D721Med (cell line): ENCODE measurements around the gene WRAP73.
A peak's percentile ranks its signal among the peaks of the same experiment; 100 is the strongest.
"Not testable (repeated sequence)": the region's sequence is repeated elsewhere in the genome, so short reads cannot be mapped to it uniquely, and the experiment has no call there.

ENCODE experiments used
- DNase-seq: peaks from one replicate; pipeline ENCODE4 v3.0.0; 2011; ENCODE audit warnings: low spot score; ENCODE audit not compliant: insufficient read length
- FAIRE-seq: peaks from 2 replicates; lab custom pipeline; 2011; peaks lifted over from hg19 to GRCh38; lab: Jason Lieb, UNC
- CTCF ChIP-seq: IDR thresholded peaks from 2 replicates; pipeline ENCODE4 v1.5.1; 2012; ENCODE audit warnings: mild to moderate bottlenecking, control low read depth; ENCODE audit not compliant: insufficient read depth; ENCODE audit errors: missing control alignments

WRAP73 gene

DNA sequence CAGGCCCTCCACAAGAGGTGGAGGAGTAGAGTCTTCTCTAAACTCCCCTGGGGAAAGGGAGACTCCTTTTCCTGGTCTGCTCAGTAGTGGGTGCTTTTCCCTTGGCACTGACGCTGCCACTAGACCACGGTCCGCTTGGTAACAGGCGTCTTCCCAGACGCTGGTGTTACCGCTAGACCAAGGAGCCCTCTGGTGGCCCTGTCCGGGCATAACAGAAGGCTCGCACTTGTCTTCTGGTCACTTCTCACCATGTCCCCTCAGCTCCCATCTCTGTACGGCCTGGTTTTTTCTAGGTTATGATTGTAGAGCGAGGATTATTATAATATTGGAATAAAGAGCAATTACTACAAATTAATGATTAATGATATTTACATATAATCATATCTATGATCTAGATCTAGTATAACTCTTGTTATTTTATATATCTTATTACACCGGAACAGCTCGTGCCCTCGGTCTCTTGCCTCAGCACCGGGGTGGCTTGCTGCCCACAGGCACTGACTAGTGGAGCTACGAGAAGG is 28.7 kb downstream of the WRAP73 start:
- not testable (repeated sequence) for DNase-seq, FAIRE-seq
- peak; percentile 35 for TF ChIP-seq CTCF

DNA sequence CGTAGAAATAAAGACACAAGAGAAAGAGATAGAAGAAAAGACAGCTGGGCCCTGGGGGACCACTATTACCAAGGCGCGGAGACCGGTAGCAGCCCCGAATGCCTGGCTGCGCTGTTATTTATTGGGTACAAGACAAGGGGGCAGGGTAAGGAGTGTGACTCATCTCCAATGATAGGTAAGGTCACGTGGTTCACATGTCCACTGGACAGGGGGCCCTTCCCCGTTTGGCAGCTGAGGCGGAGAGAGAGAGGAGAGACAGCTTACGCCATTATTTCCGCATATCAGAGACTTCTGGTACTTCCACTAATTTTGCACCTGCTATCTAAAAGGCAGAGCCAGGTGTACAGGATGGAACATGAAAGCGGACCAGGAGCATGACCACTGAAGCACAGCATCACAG is 29.2 kb downstream of the WRAP73 start:
- DNase-seq (no peak), FAIRE-seq (no peak)
- TF ChIP-seq CTCF, result no peak

DNA sequence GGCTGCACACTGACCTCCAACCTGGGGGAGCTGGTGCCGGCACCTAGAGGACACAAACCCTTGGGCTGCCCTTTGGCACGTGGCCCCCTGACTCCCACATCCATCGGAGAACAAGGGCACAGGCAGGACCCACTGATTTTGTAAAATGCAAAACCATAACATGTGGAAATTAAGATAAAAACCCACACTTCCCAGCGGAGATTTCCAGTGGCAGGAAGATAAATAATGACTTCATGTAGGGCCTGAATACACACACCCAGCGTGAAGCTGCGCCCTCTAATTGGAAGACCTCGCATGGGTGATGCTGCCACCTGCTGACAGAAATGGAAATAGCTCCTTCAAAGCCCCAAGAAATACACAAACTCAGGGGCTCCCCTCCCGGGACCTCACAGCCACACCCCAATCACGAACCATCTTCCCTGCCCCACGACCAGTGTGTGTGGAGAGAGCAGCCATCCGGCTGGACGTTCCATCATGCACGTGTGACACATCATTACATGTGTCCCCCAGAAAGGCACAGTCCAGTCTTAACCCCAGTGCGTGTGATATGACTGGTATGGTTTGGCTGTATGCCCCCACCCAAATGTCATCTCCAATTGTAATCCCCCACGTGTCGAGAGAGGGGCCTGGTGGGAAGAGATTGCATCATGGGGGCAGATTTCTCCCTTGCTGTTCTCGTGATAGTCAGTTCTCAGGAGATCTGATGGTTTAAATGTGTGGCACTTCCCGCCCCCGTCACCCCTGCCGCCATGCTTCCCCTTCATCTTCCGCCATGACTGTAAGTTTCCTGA is 30.8 kb downstream of the WRAP73 start:
- no peak for FAIRE-seq
- peak; percentile 47 for DNase-seq
- peak; percentile 72 for TF ChIP-seq CTCF

DNA sequence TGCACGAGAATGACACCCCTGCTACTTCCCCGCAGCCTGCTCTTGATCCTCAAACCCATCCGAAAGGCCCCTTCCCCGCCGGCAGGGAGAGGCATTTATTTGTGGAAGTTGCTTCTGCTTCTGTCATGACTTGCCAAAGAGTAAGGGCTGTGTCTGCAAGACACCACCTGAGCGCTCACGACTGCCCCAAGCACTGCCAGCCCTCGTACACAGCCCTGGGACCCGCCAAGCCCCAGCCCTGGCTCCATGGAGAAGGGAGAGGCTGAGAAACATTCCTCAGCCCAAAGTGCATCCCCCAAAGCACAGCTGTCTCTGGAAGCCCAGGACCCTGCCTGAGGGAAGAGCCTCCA is 31.4 kb downstream of the WRAP73 start:
- no peak for FAIRE-seq
- TF ChIP-seq CTCF, result no peak
- DNase-seq, result no peak

GRCh38 chr1:3617806-3618345 is 32.0 kb downstream of the WRAP73 start:
- no peak for FAIRE-seq
- no peak for TF ChIP-seq CTCF
- DNase-seq, result no peak

- no peak for TF ChIP-seq CTCF
- no peak for FAIRE-seq
- DNase-seq, result no peak
These were observed 33.0 kb downstream of the WRAP73 start for GRCh38 chr1:3616861-3617260.
